A549 (cell line): ENCODE results near the gene KRT3.

Experiments used
- HDAC2 ChIP-seq: fragments of 200-600 bp; sonication (generic); IDR thresholded peaks from 2 replicates; pipeline ENCODE4 v1.6.1; 2016
- JUNB ChIP-seq: fragments of >200 bp; sonication (Bioruptor Twin); formaldehyde crosslinking; IDR thresholded peaks from 2 replicates; pipeline ENCODE4 v1.6.1; 2016
- RCOR1 ChIP-seq: fragments of 150-350 bp; IDR thresholded peaks from 2 replicates; pipeline ENCODE4 v1.6.1; 2014; ENCODE audit warnings: antibody characterized with exemption, low read length, low read depth
- RFX5 ChIP-seq: fragments of 450-650 bp; IDR thresholded peaks from 2 replicates; pipeline ENCODE4 v1.7.1; 2014; ENCODE audit warnings: antibody characterized with exemption, mild to moderate bottlenecking, moderate library complexity
- TF ChIP-seq, protein P1 (sequence below): fragments of >200 bp; sonication (Bioruptor Twin); formaldehyde crosslinking; IDR thresholded peaks from 3 replicates; pipeline ENCODE4 v1.5.1; 2016

GRCh38 chr12:52757449-52758176 is 38.3 kb downstream of the KRT3 start:
- TF ChIP-seq, protein P1, sequence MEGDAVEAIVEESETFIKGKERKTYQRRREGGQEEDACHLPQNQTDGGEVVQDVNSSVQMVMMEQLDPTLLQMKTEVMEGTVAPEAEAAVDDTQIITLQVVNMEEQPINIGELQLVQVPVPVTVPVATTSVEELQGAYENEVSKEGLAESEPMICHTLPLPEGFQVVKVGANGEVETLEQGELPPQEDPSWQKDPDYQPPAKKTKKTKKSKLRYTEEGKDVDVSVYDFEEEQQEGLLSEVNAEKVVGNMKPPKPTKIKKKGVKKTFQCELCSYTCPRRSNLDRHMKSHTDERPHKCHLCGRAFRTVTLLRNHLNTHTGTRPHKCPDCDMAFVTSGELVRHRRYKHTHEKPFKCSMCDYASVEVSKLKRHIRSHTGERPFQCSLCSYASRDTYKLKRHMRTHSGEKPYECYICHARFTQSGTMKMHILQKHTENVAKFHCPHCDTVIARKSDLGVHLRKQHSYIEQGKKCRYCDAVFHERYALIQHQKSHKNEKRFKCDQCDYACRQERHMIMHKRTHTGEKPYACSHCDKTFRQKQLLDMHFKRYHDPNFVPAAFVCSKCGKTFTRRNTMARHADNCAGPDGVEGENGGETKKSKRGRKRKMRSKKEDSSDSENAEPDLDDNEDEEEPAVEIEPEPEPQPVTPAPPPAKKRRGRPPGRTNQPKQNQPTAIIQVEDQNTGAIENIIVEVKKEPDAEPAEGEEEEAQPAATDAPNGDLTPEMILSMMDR = no peak
- TF ChIP-seq RCOR1 (no peak), HDAC2 (no peak), JUNB (no peak), RFX5 (no peak)
